A549 (cell line): ENCODE data around the gene DLG2. TPM values are rescaled to one million over a fixed set of nuclear protein-coding genes. Genes with fewer than 3 reads are reported as not detected.

Experiments
- ATAC-seq, 2 experiments: fragments of 200-7000 bp in 1 of 2; fragments of >200 bp in 1 of 2; cut with Nextera tagmentation in 1 of 2; cut with Tn5 transposase in 1 of 2; 3 replicates each; pipeline versions ENCODE4 v1.8.0 to v1.9.1; 2018 to 2020; ENCODE audit warnings: mild to moderate bottlenecking in 1 of 2, moderate library complexity in 1 of 2
- CTCF ChIA-PET: fragments of 300-600 bp; sonication (Branson Sonifier 250); formaldehyde crosslinking; extraction: SDS; loops from one replicate; lab custom pipeline; 2021; ENCODE audit warnings: antibody characterized with exemption, inconsistent platforms; lab: Yijun Ruan, JAX
- POLR2A ChIA-PET: fragments of 350-600 bp; formaldehyde crosslinking; extraction: SDS; loops from one replicate; lab custom pipeline; 2021; ENCODE audit warnings: antibody characterized with exemption, inconsistent platforms; lab: Yijun Ruan, JAX
- DNase-seq, 2 experiments: peaks; one replicate each; pipeline versions ENCODE4 v3.0.0 to v3.0.0-alpha.2; 2011 to 2016; ENCODE audit warnings: low read depth in 1 of 2, low spot score in 1 of 2
- FAIRE-seq: peaks from 2 replicates; lab custom pipeline; 2011; peaks lifted over from hg19 to GRCh38; lab: Jason Lieb, UNC
- H3K27ac ChIP-seq, 2 experiments: fragments of >200 bp; sonication (Bioruptor Twin); formaldehyde crosslinking; 3 replicates each; pipeline ENCODE4 v1.5.1; 2016 to 2017
- H3K4me1 ChIP-seq: fragments of >200 bp; sonication (Bioruptor Twin); formaldehyde crosslinking; 3 replicates; pipeline ENCODE4 v1.6.1; 2016
- H3K4me2 ChIP-seq: fragments of >200 bp; sonication (Bioruptor Twin); formaldehyde crosslinking; 3 replicates; pipeline ENCODE4 v1.6.1; 2016
- H3K4me3 ChIP-seq: fragments of >200 bp; sonication (Bioruptor Twin); formaldehyde crosslinking; 3 replicates; pipeline ENCODE4 v1.5.1; 2016
- H3K9me3 ChIP-seq: fragments of >200 bp; sonication (Bioruptor Twin); formaldehyde crosslinking; 3 replicates; pipeline ENCODE4 v1.6.1; 2016
- CTCF ChIP-seq: fragments of >200 bp; sonication (Bioruptor Twin); formaldehyde crosslinking; IDR thresholded peaks from 3 replicates; pipeline ENCODE4 v1.5.1; 2016
- HES2 ChIP-seq: fragments of >200 bp; sonication (Bioruptor Twin); formaldehyde crosslinking; IDR thresholded peaks from 2 replicates; pipeline ENCODE4 v1.6.1; 2016
- HMGXB4 ChIP-seq: fragments of 250-450 bp; sonication (Bioruptor Pico); IDR thresholded peaks from 2 replicates; pipeline ENCODE4 v1.5.0; 2021; ENCODE audit warnings: mild to moderate bottlenecking, moderate library complexity, borderline replicate concordance
- JUNB ChIP-seq: fragments of >200 bp; sonication (Bioruptor Twin); formaldehyde crosslinking; IDR thresholded peaks from 2 replicates; pipeline ENCODE4 v1.6.1; 2016
- KDM1A ChIP-seq: fragments of 200-600 bp; sonication (generic); IDR thresholded peaks from 2 replicates; pipeline ENCODE4 v1.6.1; 2016; ENCODE audit warnings: low read depth, mild to moderate bottlenecking
- MAX ChIP-seq: IDR thresholded peaks from 2 replicates; pipeline ENCODE4 v1.6.1; 2012
- MYC ChIP-seq: IDR thresholded peaks from 2 replicates; pipeline ENCODE4 v1.6.1; 2012; ENCODE audit warnings: mild to moderate bottlenecking, inconsistent platforms, low read length, improper control_type of control experiment, borderline replicate concordance
- NR3C1 ChIP-seq: fragments of >200 bp; sonication (Bioruptor Twin); formaldehyde crosslinking; IDR thresholded peaks from 3 replicates; pipeline ENCODE4 v1.6.1; 2017
- PHF8 ChIP-seq: fragments of 200-600 bp; sonication (generic); IDR thresholded peaks from 2 replicates; pipeline ENCODE4 v1.6.1; 2016; ENCODE audit warnings: low read depth, mild to moderate bottlenecking, antibody characterized with exemption, moderate library complexity, borderline replicate concordance
- POLR2AphosphoS2 ChIP-seq: conservative IDR thresholded peaks from 2 replicates; pipeline ENCODE4 v1.6.1; 2012; ENCODE audit warnings: low read length, improper control_type of control experiment, inconsistent platforms
- RARB ChIP-seq: fragments of 250-450 bp; sonication (Bioruptor Pico); IDR thresholded peaks from 2 replicates; pipeline ENCODE4 v1.8.0; 2021; ENCODE audit warnings: mild to moderate bottlenecking, moderate library complexity
- RCOR1 ChIP-seq: fragments of 150-350 bp; IDR thresholded peaks from 2 replicates; pipeline ENCODE4 v1.6.1; 2014; ENCODE audit warnings: antibody characterized with exemption, low read length, low read depth
- REST ChIP-seq: fragments of 200-600 bp; sonication (generic); IDR thresholded peaks from 2 replicates; pipeline ENCODE4 v1.6.1; 2016; ENCODE audit warnings: antibody characterized with exemption, mild to moderate bottlenecking, moderate library complexity
- RNF2 ChIP-seq: fragments of 200-600 bp; sonication (generic); IDR thresholded peaks from 2 replicates; pipeline ENCODE4 v1.6.1; 2016; ENCODE audit warnings: low read depth, mild to moderate bottlenecking, antibody characterized with exemption, moderate library complexity, borderline replicate concordance
- SMC3 ChIP-seq: fragments of >200 bp; sonication (Bioruptor Twin); formaldehyde crosslinking; IDR thresholded peaks from 3 replicates; pipeline ENCODE4 v1.6.1; 2018; ENCODE audit warnings: inconsistent platforms
- ZC3H11A ChIP-seq: fragments of 450-650 bp; IDR thresholded peaks from 2 replicates; pipeline ENCODE4 v1.6.1; 2014; ENCODE audit warnings: antibody characterized with exemption, mild to moderate bottlenecking
- WGBS: methylation state at CpG from one replicate; pipeline ENCODE4 v1.1.6; 2017; ENCODE audit errors: missing lambda C conversion rate; 5-methylcytosine and 5-hydroxymethylcytosine counted together
- polyA plus RNA-seq, 4 experiments: library from polyadenylated mRNA; depleted of rRNA in 3 of 4; stranded (reverse); fragments of >200 nt; fragmentation: RNase III in 1 of 4; extraction: RNeasy Plus Mini Kit Qiagen cat#74134 plus additional on column Dnase treatment in 1 of 4; gene quantifications; 2 replicates in 3 of 4; 3 replicates in 1 of 4; pipeline ENCODE4 v1.2.3, GENCODE V29; 2011 to 2017

DLG2 gene
- polyA plus RNA-seq, 2 of the 4 experiments (the other 2 are of a cell fraction), result 0.26 to 0.79 TPM

GRCh38 chr11:84157639-84158038 lies 1469.5 kb downstream of the DLG2 start:
- no peak for DNase-seq
- Histone ChIP-seq H3K27ac (no peak overlapping the region), H3K4me2 (no peak overlapping the region), H3K9me3 (no peaks in the 10 kb centered on the region), H3K4me3 (no peak overlapping the region), H3K4me1 (no peaks in the 10 kb centered on the region)
- ATAC-seq, result no peak
- CTCF ChIA-PET, result no interaction called here
- no peak for TF ChIP-seq KDM1A
- TF ChIP-seq MYC, result no peak
- no peak for TF ChIP-seq CTCF
- TF ChIP-seq RARB (CRISPR knock-in tag), result no peak
- no peak for TF ChIP-seq HMGXB4
- no peak for TF ChIP-seq JUNB
- no peak for TF ChIP-seq MAX
- TF ChIP-seq ZC3H11A, result no peak
- WGBS, result 24% methylated on average over 3 of the region's 3 CpGs
- POLR2A ChIA-PET, result no interaction called here
- FAIRE-seq, result no peak

- no peak overlapping the region for H3K4me3 ChIP-seq
- FAIRE-seq (no peak), DNase-seq (no peak), ATAC-seq (no peak)
- 3% methylated on average over 2 of the region's 2 CpGs for whole genome bisulfite sequencing
- ChIA-PET POLR2A (no interaction called here), CTCF (no interaction called here)
- no peak for TF ChIP-seq SMC3
- no peak for TF ChIP-seq RNF2
- H3K27ac ChIP-seq, result no peak overlapping the region
- no peaks in the 10 kb centered on the region for H3K4me1 ChIP-seq
- no peaks in the 10 kb centered on the region for H3K9me3 ChIP-seq
- no peak overlapping the region for H3K4me2 ChIP-seq
Observed at GRCh38 chr11:84146826-84147225, 1480.3 kb downstream of the DLG2 start.

- ATAC-seq, result no peak
- no peak overlapping the region for H3K27ac ChIP-seq
- H3K9me3 ChIP-seq, result no peaks in the 10 kb centered on the region
- no peak for FAIRE-seq
- H3K4me1 ChIP-seq, result no peaks in the 10 kb centered on the region
- under 1% methylated on average over 4 of the region's 4 CpGs for WGBS
- no peak overlapping the region for H3K4me2 ChIP-seq
- TF ChIP-seq POLR2AphosphoS2 (no peak), PHF8 (no peak), REST (no peak), NR3C1 (no peak), HES2 (no peak), RCOR1 (no peak)
- no peak for DNase-seq
- no peak overlapping the region for H3K4me3 ChIP-seq
- ChIA-PET POLR2A (no interaction called here), CTCF (no interaction called here)
Observed at GRCh38 chr11:84145616-84146185, 1481.4 kb downstream of the DLG2 start.
